Measurements from ENCODE around the gene IFI30.

Gene IFI30

DNA sequence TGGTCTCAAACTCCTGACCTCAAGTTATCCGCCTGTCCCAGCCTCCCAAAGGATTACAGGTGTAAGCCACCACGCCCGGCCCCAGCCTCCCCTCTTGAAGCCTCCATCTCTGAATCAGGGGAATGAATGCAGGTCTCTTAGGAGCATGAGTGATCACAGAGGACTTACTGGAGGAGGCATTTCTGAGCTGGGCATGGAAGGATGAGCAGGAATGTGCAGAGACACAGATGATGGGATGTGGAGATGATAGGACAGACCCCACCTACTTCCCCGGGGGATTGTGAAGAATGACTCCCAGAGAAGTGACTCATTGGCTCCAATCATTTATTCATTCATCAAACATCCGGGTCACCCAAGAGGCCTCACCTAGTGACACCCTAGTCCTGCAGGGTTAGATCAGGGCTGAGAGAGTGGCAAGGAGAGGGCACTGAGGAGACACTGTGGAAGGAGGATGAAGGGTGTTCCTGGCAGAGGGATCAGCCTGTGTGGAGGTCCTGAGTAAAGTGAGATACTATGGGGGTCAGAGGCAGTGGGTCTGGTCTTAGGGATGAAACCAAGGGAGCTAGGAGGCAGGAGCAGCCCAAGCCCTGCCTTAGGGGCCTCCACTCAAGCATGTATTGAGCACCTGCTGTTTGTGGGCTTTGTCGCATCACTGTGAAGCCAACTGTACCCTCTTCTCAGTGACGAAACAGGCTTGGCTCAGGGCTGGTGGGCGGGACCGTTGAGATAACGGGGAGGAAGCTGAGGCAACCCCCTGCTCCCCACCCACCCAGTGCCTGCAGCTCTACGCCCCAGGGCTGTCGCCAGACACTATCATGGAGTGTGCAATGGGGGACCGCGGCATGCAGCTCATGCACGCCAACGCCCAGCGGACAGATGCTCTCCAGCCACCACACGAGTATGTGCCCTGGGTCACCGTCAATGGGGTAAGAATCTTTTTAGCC, 3.0 kb downstream of the IFI30 start:
- Mint-ChIP-seq H3K9me3 (no peaks in the 10 kb centered on the region), H3K4me1 (peaks cover 12% of the 10 kb centered on the region), H3K36me3 (ENCODE audit: low read depth) (peaks cover 4% of the 10 kb centered on the region), H3K27me3 (ENCODE audit: low read depth, poor library complexity) (peaks cover 62% of the 10 kb centered on the region), H3K4me3 (no peak overlapping the region), H3K27ac (no peak overlapping the region)
- no peak for DNase-seq
- TF ChIP-seq, protein P1, sequence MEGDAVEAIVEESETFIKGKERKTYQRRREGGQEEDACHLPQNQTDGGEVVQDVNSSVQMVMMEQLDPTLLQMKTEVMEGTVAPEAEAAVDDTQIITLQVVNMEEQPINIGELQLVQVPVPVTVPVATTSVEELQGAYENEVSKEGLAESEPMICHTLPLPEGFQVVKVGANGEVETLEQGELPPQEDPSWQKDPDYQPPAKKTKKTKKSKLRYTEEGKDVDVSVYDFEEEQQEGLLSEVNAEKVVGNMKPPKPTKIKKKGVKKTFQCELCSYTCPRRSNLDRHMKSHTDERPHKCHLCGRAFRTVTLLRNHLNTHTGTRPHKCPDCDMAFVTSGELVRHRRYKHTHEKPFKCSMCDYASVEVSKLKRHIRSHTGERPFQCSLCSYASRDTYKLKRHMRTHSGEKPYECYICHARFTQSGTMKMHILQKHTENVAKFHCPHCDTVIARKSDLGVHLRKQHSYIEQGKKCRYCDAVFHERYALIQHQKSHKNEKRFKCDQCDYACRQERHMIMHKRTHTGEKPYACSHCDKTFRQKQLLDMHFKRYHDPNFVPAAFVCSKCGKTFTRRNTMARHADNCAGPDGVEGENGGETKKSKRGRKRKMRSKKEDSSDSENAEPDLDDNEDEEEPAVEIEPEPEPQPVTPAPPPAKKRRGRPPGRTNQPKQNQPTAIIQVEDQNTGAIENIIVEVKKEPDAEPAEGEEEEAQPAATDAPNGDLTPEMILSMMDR (IDR thresholded peaks at IDR 0.05) = no peak

DNA sequence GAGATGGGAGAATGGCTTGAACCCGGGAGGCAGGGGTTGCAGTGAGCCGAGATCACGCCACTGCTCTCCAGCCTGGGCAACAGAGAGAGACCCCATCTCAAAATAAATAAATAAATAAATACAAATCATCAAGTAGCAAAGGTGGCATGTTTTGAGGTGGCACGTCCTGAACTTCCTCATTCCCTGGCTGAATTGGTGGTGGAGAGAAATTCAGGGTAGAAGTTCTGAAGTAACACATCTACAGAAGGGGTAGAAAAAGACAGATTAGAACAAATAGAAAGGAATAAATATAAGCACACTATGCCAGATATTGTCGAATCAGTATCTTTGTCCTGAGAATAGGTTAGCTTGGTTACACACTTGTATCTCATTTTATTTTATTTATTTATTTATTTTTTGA, 6.3 kb downstream of the IFI30 start:
- Mint-ChIP-seq H3K4me1 (no peaks in the 10 kb centered on the region), H3K4me3 (no peak overlapping the region), H3K27ac (no peak overlapping the region), H3K36me3 (ENCODE audit: low read depth) (no peaks in the 10 kb centered on the region), H3K9me3 (no peaks in the 10 kb centered on the region), H3K27me3 (ENCODE audit: low read depth, poor library complexity) (peaks cover 45% of the 10 kb centered on the region)
- TF ChIP-seq, protein P1 (IDR thresholded peaks at IDR 0.05) = no peak
- DNase-seq = no peak

DNA sequence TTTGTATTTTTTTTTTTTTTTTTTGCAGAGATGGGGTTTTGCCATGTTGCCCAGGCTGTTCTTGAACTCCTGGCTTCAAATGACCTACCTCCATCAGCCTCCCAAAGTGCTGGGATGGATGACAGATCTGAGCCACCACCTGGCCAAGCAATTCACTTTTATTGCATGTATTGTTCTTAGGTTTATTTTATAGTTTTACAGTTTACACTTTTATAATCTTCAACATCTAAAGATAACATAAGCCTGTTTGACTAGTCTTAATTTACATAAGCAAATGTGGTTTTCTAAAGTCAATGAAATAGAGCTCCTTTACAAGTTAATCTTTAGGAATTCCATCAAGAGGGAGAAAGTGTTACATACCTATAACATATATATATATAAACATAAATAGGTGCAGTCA, 9.9 kb downstream of the IFI30 start:
- Mint-ChIP-seq H3K36me3 (ENCODE audit: low read depth) (no peaks in the 10 kb centered on the region), H3K9me3 (no peaks in the 10 kb centered on the region), H3K4me1 (peaks cover 12% of the 10 kb centered on the region), H3K4me3 (no peak overlapping the region), H3K27me3 (ENCODE audit: low read depth, poor library complexity) (peaks cover 27% of the 10 kb centered on the region), H3K27ac (no peak overlapping the region)
- TF ChIP-seq, protein P1 (IDR thresholded peaks at IDR 0.05) = no peak
- no peak for DNase-seq

DNA sequence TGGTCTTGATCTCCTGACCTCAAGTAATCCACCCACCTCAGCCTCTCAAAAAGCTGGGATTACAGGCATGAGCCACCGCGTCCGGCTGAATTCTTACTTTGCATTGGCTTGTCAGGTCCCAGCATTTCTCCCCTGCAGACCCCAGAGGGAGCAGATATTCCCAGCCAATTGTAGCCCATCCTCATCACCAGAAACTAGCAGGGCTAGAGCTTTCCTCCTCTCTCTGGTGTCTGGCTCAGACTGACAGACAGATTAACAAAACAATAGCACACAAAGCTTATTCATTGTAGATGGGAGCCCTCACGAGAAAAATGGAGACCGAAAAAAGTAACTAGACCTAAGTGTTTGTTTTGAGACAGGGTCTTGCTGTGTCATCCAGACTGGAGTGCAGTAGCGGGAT, 11.9 kb downstream of the IFI30 start:
- TF ChIP-seq, protein P1 (IDR thresholded peaks at IDR 0.05) = no peak
- Mint-ChIP-seq H3K4me3 (no peak overlapping the region), H3K4me1 (peaks cover 12% of the 10 kb centered on the region), H3K27ac (peak overlapping the region; percentile 50), H3K36me3 (ENCODE audit: low read depth) (no peaks in the 10 kb centered on the region), H3K9me3 (no peaks in the 10 kb centered on the region), H3K27me3 (ENCODE audit: low read depth, poor library complexity) (peaks cover 14% of the 10 kb centered on the region)
- no peak for DNase-seq

DNA sequence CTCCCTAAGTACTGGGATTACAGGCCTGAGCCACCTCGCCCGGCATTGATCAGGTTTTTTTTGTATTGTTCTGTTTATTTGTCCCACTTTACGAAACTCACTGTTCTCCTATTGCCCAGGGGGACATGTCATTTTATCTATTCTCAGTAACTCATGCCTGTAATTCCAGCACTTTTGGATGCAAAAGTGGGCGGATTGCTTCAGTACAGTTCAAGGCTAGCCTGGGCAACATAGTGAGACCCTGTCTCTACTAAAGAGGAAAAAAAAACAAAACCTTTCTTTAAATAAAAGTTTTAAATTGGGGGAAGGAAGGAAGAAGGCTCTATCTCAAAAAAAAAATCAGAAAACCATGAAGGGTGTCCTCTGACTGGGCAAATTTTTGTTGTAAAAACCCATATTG, 16.7 kb downstream of the IFI30 start:
- Mint-ChIP-seq H3K27me3 (ENCODE audit: low read depth, poor library complexity) (peaks cover 8% of the 10 kb centered on the region), H3K4me3 (no peak overlapping the region), H3K36me3 (ENCODE audit: low read depth) (no peaks in the 10 kb centered on the region), H3K9me3 (no peaks in the 10 kb centered on the region), H3K27ac (peak overlapping the region; percentile 36), H3K4me1 (peaks cover 34% of the 10 kb centered on the region)
- TF ChIP-seq, protein P1 (IDR thresholded peaks at IDR 0.05) = no peak
- no peak for DNase-seq

DNA sequence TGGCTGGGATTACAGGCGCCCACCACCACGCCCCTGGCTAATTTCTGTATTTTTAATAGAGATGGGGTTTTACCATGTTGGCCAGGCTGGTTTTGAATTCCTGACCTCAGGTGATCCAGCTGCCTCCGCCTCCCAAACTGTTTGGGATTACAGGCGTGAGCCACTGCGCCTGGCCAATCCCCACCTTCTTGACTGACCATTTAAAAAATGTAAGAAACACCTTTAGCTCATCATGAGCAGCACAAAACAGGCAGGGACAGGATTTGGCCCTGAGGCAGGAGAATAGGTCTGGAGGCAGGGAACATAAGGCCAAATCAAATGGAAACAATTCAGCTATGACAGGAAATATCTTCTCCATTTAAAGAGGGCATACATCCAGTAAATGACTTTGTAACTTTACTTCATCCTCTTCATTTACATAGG, 18.0 kb downstream of the IFI30 start:
- Mint-ChIP-seq H3K27ac (no peak overlapping the region), H3K9me3 (no peaks in the 10 kb centered on the region), H3K36me3 (ENCODE audit: low read depth) (no peaks in the 10 kb centered on the region), H3K4me3 (peak overlapping the region; percentile 87), H3K4me1 (peaks cover 29% of the 10 kb centered on the region), H3K27me3 (ENCODE audit: low read depth, poor library complexity) (peaks cover 3% of the 10 kb centered on the region)
- TF ChIP-seq, protein P1 (IDR thresholded peaks at IDR 0.05) = no peak
- DNase-seq = no peak
